Measurements from ENCODE around the gene GATB.

Gene GATB

GRCh38 chr4:151678048-151678872 lies 82.5 kb downstream of the GATB start:
- Histone ChIP-seq H3K9me2 (replicated peaks; ENCODE audit: insufficient read depth, low read length) (no peaks in the 10 kb centered on the region), H3K36me3 (ENCODE audit: low read length) (no peaks in the 10 kb centered on the region), H4K20me1 (ENCODE audit: low read depth, low read length) (no peaks in the 10 kb centered on the region), H3K4me3 (ENCODE audit: insufficient read depth, low read length, poor library complexity, severe bottlenecking) (no peak overlapping the region), H3K9ac (ENCODE audit: low read length) (no peak overlapping the region), H3K27me3 (ENCODE audit: low read length) (no peaks in the 10 kb centered on the region), H3K9me3 (ENCODE audit: insufficient read depth, low read length) (no peaks in the 10 kb centered on the region), H3K4me2 (ENCODE audit: low read depth, low read length, poor library complexity, severe bottlenecking) (no peak overlapping the region), H2AFZ (ENCODE audit: low read depth, low read length, severe bottlenecking) (no peak overlapping the region), H3K27ac (ENCODE audit: low read depth, low read length) (no peak overlapping the region), H3K79me2 (ENCODE audit: insufficient read depth, low read length) (no peaks in the 10 kb centered on the region), H3F3A (ENCODE audit: insufficient read depth) (no peaks in the 10 kb centered on the region)
- TF ChIP-seq EZH2phosphoT487 (conservative IDR thresholded peaks at IDR 0.05; ENCODE audit: low read length) (no peak), CTCF (IDR thresholded peaks at IDR 0.05; ENCODE audit: insufficient read depth, low read length, poor library complexity, severe bottlenecking) (no peak)

- H3K4me3 ChIP-seq (ENCODE audit: insufficient read depth, low read length, poor library complexity, severe bottlenecking): no peak overlapping the region
- no peak overlapping the region for H3K9ac ChIP-seq (ENCODE audit: low read length)
- no peaks in the 10 kb centered on the region for H3F3A ChIP-seq (ENCODE audit: insufficient read depth)
Observed at GRCh38 chr4:151677193-151677592, 83.6 kb downstream of the GATB start.

GRCh38 chr4:151676301-151676700 lies 84.5 kb downstream of the GATB start:
- Histone ChIP-seq H3K27ac (ENCODE audit: low read depth, low read length) (no peak overlapping the region), H3F3A (ENCODE audit: insufficient read depth) (no peaks in the 10 kb centered on the region), H3K9me2 (replicated peaks; ENCODE audit: insufficient read depth, low read length) (no peaks in the 10 kb centered on the region), H3K27me3 (ENCODE audit: low read length) (no peaks in the 10 kb centered on the region), H3K4me3 (ENCODE audit: insufficient read depth, low read length, poor library complexity, severe bottlenecking) (no peak overlapping the region), H3K79me2 (ENCODE audit: insufficient read depth, low read length) (no peaks in the 10 kb centered on the region), H2AFZ (ENCODE audit: low read depth, low read length, severe bottlenecking) (no peak overlapping the region), H3K36me3 (ENCODE audit: low read length) (no peaks in the 10 kb centered on the region), H3K9ac (ENCODE audit: low read length) (no peak overlapping the region), H3K9me3 (ENCODE audit: insufficient read depth, low read length) (no peaks in the 10 kb centered on the region), H3K4me2 (ENCODE audit: low read depth, low read length, poor library complexity, severe bottlenecking) (no peak overlapping the region), H4K20me1 (ENCODE audit: low read depth, low read length) (no peaks in the 10 kb centered on the region)
- no peak for TF ChIP-seq EZH2phosphoT487 (conservative IDR thresholded peaks at IDR 0.05; ENCODE audit: low read length)
- no peak for TF ChIP-seq CTCF (IDR thresholded peaks at IDR 0.05; ENCODE audit: insufficient read depth, low read length, poor library complexity, severe bottlenecking)

More at GRCh38 chr4:151677193-151677592, 83.6 kb downstream of the GATB start:
- H3K27ac ChIP-seq (ENCODE audit: low read depth, low read length): no peak overlapping the region
- TF ChIP-seq EZH2phosphoT487 (conservative IDR thresholded peaks at IDR 0.05; ENCODE audit: low read length): no peak
- no peak for TF ChIP-seq CTCF (IDR thresholded peaks at IDR 0.05; ENCODE audit: insufficient read depth, low read length, poor library complexity, severe bottlenecking)
- no peaks in the 10 kb centered on the region for H3K27me3 ChIP-seq (ENCODE audit: low read length)
- no peaks in the 10 kb centered on the region for H3K9me2 ChIP-seq (replicated peaks; ENCODE audit: insufficient read depth, low read length)
- no peaks in the 10 kb centered on the region for H3K9me3 ChIP-seq (ENCODE audit: insufficient read depth, low read length)
- no peaks in the 10 kb centered on the region for H4K20me1 ChIP-seq (ENCODE audit: low read depth, low read length)
- H3K79me2 ChIP-seq (ENCODE audit: insufficient read depth, low read length): no peaks in the 10 kb centered on the region
- H2AFZ ChIP-seq (ENCODE audit: low read depth, low read length, severe bottlenecking): no peak overlapping the region
- H3K4me2 ChIP-seq (ENCODE audit: low read depth, low read length, poor library complexity, severe bottlenecking): no peak overlapping the region
- H3K36me3 ChIP-seq (ENCODE audit: low read length): no peaks in the 10 kb centered on the region

Data from SU-DHL-6 (cell line).